ENCODE data around the gene NBR1.
A peak's percentile ranks its signal among the peaks of the same experiment; 100 is the strongest.
"Not testable (repeated sequence)": the region's sequence is repeated elsewhere in the genome, so short reads cannot be mapped to it uniquely, and the experiment has no call there.

NBR1 gene

GRCh38 chr17:43159232-43159631 lies 11.8 kb upstream of the NBR1 start:
- not testable (repeated sequence) for DNase-seq (ENCODE audit: low read depth)

- DNase-seq (ENCODE audit: low read depth) = not testable (repeated sequence)
These were observed 11.1 kb upstream of the NBR1 start for GRCh38 chr17:43159957-43160356.

GRCh38 chr17:43165971-43166370 lies 5.0 kb upstream of the NBR1 start:
- DNase-seq (ENCODE audit: low read depth) = not testable (repeated sequence)

GRCh38 chr17:43169561-43170139 lies 1.4 kb upstream of the NBR1 start:
- DNase-seq (ENCODE audit: low read depth) = peak; percentile 2

- peak; percentile 42 for DNase-seq (ENCODE audit: low read depth)
These were observed 761 bp upstream of the NBR1 start for GRCh38 chr17:43170140-43170765.

- DNase-seq (ENCODE audit: low read depth) = no peak
These were observed 823 bp downstream of the NBR1 start for GRCh38 chr17:43171586-43172487.

GRCh38 chr17:43175213-43176118 lies 4.5 kb downstream of the NBR1 start:
- DNase-seq (ENCODE audit: low read depth) = no peak

- DNase-seq (ENCODE audit: low read depth) = no peak
These were observed 5.1 kb downstream of the NBR1 start for GRCh38 chr17:43176119-43176570.

GRCh38 chr17:43183921-43184320 lies 12.9 kb downstream of the NBR1 start:
- no peak for DNase-seq (ENCODE audit: low read depth)

- not testable (repeated sequence) for DNase-seq (ENCODE audit: low read depth)
These were observed 15.6 kb downstream of the NBR1 start for GRCh38 chr17:43186656-43187055.

GRCh38 chr17:43193251-43193650 lies 22.2 kb downstream of the NBR1 start:
- no peak for DNase-seq (ENCODE audit: low read depth)

- DNase-seq (ENCODE audit: low read depth) = no peak
These were observed 28.6 kb downstream of the NBR1 start for GRCh38 chr17:43199633-43200032.

GRCh38 chr17:43200127-43200526 lies 29.1 kb downstream of the NBR1 start:
- DNase-seq (ENCODE audit: low read depth) = no peak

- DNase-seq (ENCODE audit: low read depth) = not testable (repeated sequence)
These were observed 32.0 kb downstream of the NBR1 start for GRCh38 chr17:43203013-43203412.

- no peak for DNase-seq (ENCODE audit: low read depth)
These were observed 39.6 kb downstream of the NBR1 start for GRCh38 chr17:43210576-43210975.

- DNase-seq (ENCODE audit: low read depth) = no peak
These were observed 40.1 kb downstream of the NBR1 start for GRCh38 chr17:43211123-43211479.

GRCh38 chr17:43211480-43212402 lies 40.7 kb downstream of the NBR1 start, which contains the start of gene TMEM106A:
TSS of gene TMEM106A (plus strand) at chr17:43211875. CDS start at chr17:43213042, 1,167 bp downstream.
- DNase-seq (ENCODE audit: low read depth) = peak; percentile 51

GRCh38 chr17:43212641-43213490 lies 41.9 kb downstream of the NBR1 start:
- no peak for DNase-seq (ENCODE audit: low read depth)

- DNase-seq (ENCODE audit: low read depth) = no peak
These were observed 42.5 kb downstream of the NBR1 start for GRCh38 chr17:43213545-43213944.

GRCh38 chr17:43215341-43215740 lies 44.3 kb downstream of the NBR1 start:
- DNase-seq (ENCODE audit: low read depth) = no peak

Measured in stimulated activated CD8-positive, alpha-beta memory T cell treated with anti-CD3 and anti-CD28 coated beads, Interleukin-15, amount 100 ng/mL, for 24 hours (primary cell).